Activated CD8-positive, alpha-beta T cell treated with anti-CD3 and anti-CD28 coated beads for 36 hours (primary cell): ENCODE results near the gene FILIP1L. TPM values are rescaled to one million over a fixed set of nuclear protein-coding genes. Genes with fewer than 3 reads are reported as not detected.
"Not testable (repeated sequence)": the region's sequence is repeated elsewhere in the genome, so short reads cannot be mapped to it uniquely, and the experiment has no call there.

Source experiments
- ATAC-seq: fragments of 200-7000 bp; cut with Tn5 transposase; one replicate; pipeline ENCODE4 v1.10.0; 2021; ENCODE audit warnings: mild to moderate bottlenecking, moderate library complexity
- CTCF ChIA-PET: fragments of 350-600 bp; sonication (Branson Sonifier 250); formaldehyde crosslinking; loops from one replicate; lab custom pipeline; 2021; ENCODE audit warnings: antibody characterized with exemption; lab: Charles Lee
- POLR2A ChIA-PET: fragments of 350-600 bp; sonication (Branson Sonifier 250); formaldehyde crosslinking; loops from one replicate; lab custom pipeline; 2021; ENCODE audit warnings: antibody characterized with exemption; lab: Charles Lee
- DNase-seq: peaks from one replicate; pipeline ENCODE4 v3.0.0-alpha.2; 2020
- H3K27ac Mint-ChIP-seq: one replicate; pipeline ENCODE4 v1.8.0; 2021; ENCODE audit warnings: mild to moderate bottlenecking, mixed read lengths
- H3K27me3 Mint-ChIP-seq: one replicate; pipeline ENCODE4 v1.8.0; 2021; ENCODE audit warnings: mixed read lengths
- H3K36me3 Mint-ChIP-seq: one replicate; pipeline ENCODE4 v1.8.0; 2021; ENCODE audit warnings: low read depth, mixed read lengths
- H3K4me1 Mint-ChIP-seq: one replicate; pipeline ENCODE4 v1.8.0; 2021; ENCODE audit warnings: low read depth, mixed read lengths
- H3K4me3 Mint-ChIP-seq: one replicate; pipeline ENCODE4 v1.8.0; 2021; ENCODE audit warnings: mild to moderate bottlenecking, moderate library complexity, mixed read lengths
- H3K9me3 Mint-ChIP-seq: one replicate; pipeline ENCODE4 v1.8.0; 2021; ENCODE audit warnings: mixed read lengths
- CTCF ChIP-seq: fragments of 200-600 bp; IDR thresholded peaks from one replicate; pipeline ENCODE4 v1.8.0; 2022; ENCODE audit warnings: antibody characterized with exemption, mild to moderate bottlenecking
- intact Hi-C: fragments of 100-400 bp; cut with micrococcal nuclease; formaldehyde crosslinking; loops from one replicate; pipeline ENCODE4 v1.10.0; 2022
- total RNA-seq, 2 experiments: library from RNA; stranded (reverse); gene quantifications; one replicate each; pipeline ENCODE4 v1.2.3, GENCODE V29; 2021

Gene FILIP1L
- total RNA-seq, 2 experiments from 2014 or later = 0.11 to 0.13 TPM

DNA sequence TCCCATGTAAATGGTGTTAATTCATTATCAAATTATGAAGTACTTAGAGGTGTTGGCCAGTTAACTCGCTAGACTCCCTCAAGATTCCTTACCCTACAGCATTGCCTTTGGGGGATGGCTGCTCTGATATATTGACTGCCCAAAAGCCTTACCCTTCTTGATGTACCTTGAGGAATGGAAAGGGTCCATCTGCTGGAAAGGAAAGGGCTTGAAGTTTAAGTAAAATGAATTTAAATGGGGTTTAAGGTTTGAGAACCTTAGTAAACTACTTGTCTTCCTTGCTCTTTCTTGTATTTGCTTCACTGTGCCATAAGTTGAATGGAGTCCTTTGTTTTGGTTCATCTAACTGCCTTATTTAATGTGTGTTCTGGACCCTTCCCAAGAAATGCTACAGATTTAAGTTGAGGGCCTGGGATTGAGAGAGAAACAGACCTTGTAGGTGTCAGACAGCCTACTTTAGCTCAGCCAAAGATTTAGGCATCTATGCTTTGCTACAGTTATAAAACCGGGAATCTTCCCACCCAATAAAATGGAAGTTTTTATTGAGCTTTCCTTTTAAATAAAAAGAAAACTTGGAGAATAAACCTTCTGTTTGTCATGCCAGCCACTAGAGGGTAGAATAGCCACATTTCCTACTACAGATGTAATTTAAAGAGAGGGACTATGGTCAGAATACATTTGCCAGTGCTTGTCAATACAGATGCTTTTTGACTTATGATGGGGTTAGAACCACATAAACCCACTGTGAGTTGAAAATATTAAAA lies 271.3 kb downstream of the FILIP1L start:
- intact Hi-C loops = no loop called here
- Mint-ChIP-seq H3K4me3 (no peak overlapping the region), H3K27ac (no peak overlapping the region), H3K36me3 (peaks cover under 1% of the 10 kb centered on the region), H3K27me3 (no peaks in the 10 kb centered on the region), H3K4me1 (peaks cover 12% of the 10 kb centered on the region), H3K9me3 (no peaks in the 10 kb centered on the region)
- peak; percentile 62 for TF ChIP-seq CTCF
- CTCF ChIA-PET = interaction anchor here (0.7 to 2.5 kb wide), 10 partner anchors 11 to 463 kb away, joined by 3 to 43 read pairs (median 4); no protein-coding TSS in a partner anchor
- DNase-seq = no peak
- no peak for ATAC-seq
- POLR2A ChIA-PET = interaction anchor here (0.7 kb wide), 1 partner anchor 524 kb away, joined by 3 read pairs; no protein-coding TSS in a partner anchor

DNA sequence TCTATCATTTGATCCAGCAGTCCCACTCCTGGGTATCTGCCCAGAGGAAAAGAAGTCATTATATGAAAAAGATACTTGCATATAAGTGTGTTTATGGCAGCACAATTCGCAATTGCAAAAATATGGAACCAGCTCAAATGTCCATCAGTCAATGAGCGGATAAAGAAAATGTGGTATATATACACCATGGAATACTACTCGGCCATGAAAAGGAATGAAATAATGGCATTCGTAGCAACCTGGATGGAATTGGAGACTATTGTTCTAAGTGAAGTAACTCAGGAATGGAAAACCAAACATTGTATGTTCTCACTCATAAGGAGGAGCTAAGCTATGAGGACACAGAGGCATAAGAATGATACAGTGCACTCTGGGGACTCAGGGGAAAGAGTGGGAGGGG lies 272.4 kb downstream of the FILIP1L start:
- CTCF ChIA-PET = interaction anchor here (1.2 kb wide), 1 partner anchor 412 kb away, joined by 3 read pairs; no protein-coding TSS in a partner anchor
- H3K36me3 Mint-ChIP-seq, H3K4me3 Mint-ChIP-seq, H3K9me3 Mint-ChIP-seq, POLR2A ChIA-PET, DNase-seq, ATAC-seq, H3K27me3 Mint-ChIP-seq, intact Hi-C loops, H3K27ac Mint-ChIP-seq: not testable (repeated sequence)
- H3K4me1 Mint-ChIP-seq = peaks cover 11% of the 10 kb centered on the region

- intact Hi-C loops = loop anchor here (10.0 kb wide), 1 partner anchor 235 kb away; no protein-coding TSS in a partner anchor
- H3K4me3 Mint-ChIP-seq = no peak overlapping the region
- no peaks in the 10 kb centered on the region for H3K36me3 Mint-ChIP-seq
- peak; percentile 30 for ATAC-seq
- no peak for DNase-seq
- no peaks in the 10 kb centered on the region for H3K9me3 Mint-ChIP-seq
- H3K27me3 Mint-ChIP-seq = no peaks in the 10 kb centered on the region
- H3K27ac Mint-ChIP-seq = no peak overlapping the region
- CTCF ChIA-PET = interaction anchor here (0.8 to 1.5 kb wide), 2 partner anchors 249 to 250 kb away, joined by 3 read pairs; no protein-coding TSS in a partner anchor
- H3K4me1 Mint-ChIP-seq = peaks cover 1% of the 10 kb centered on the region
- POLR2A ChIA-PET = no interaction called here
- TF ChIP-seq CTCF = no peak
Measured at GRCh38 chr3:99839613-99840012, 274.7 kb downstream of the FILIP1L start.

GRCh38 chr3:99838755-99839154 lies 275.5 kb downstream of the FILIP1L start:
- H3K27ac Mint-ChIP-seq = no peak overlapping the region
- ChIA-PET CTCF (interaction anchor here (0.8 to 1.5 kb wide), 2 partner anchors 249 to 251 kb away, joined by 3 read pairs; no protein-coding TSS in a partner anchor), POLR2A (no interaction called here)
- H3K4me3 Mint-ChIP-seq = no peak overlapping the region
- ATAC-seq = no peak
- intact Hi-C loops = loop anchor here (10.0 kb wide), 1 partner anchor 236 kb away; no protein-coding TSS in a partner anchor
- H3K36me3 Mint-ChIP-seq = no peaks in the 10 kb centered on the region
- H3K27me3 Mint-ChIP-seq = no peaks in the 10 kb centered on the region
- no peaks in the 10 kb centered on the region for H3K4me1 Mint-ChIP-seq
- H3K9me3 Mint-ChIP-seq = no peaks in the 10 kb centered on the region
- no peak for TF ChIP-seq CTCF
- no peak for DNase-seq

DNA sequence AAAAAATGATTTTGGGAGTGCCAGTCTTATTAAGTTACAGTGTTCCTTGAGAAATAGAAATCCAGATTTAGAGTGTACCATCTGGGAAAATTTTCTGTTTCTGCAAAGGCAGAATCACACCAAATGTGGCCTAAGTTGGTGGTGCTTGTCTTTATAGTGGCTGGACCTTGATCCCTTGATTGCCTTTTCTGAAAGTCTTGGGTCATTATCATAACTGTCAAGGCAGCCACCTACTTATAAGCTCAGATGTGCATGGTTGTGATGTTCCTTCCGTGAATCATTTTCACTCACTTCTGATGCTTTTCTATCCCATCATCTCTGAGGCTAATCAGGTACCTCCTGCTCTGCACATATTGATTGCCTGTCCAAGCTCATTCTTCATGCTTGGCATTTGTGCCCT lies 276.6 kb downstream of the FILIP1L start:
- Mint-ChIP-seq H3K4me1 (no peaks in the 10 kb centered on the region), H3K36me3 (no peaks in the 10 kb centered on the region), H3K4me3 (no peak overlapping the region), H3K9me3 (no peaks in the 10 kb centered on the region), H3K27me3 (no peaks in the 10 kb centered on the region), H3K27ac (no peak overlapping the region)
- DNase-seq = no peak
- TF ChIP-seq CTCF = no peak
- ATAC-seq = no peak
- intact Hi-C loops = loop anchor here (10.0 kb wide), 1 partner anchor 237 kb away; no protein-coding TSS in a partner anchor
- ChIA-PET CTCF (interaction anchor here (1.0 to 1.4 kb wide), 2 partner anchors 30 to 417 kb away, joined by 3 to 4 read pairs; no protein-coding TSS in a partner anchor), POLR2A (no interaction called here)
